Measurements from ENCODE around the gene ZNF280D.
A peak's percentile ranks its signal among the peaks of the same experiment; 100 is the strongest.

ZNF280D gene

DNA sequence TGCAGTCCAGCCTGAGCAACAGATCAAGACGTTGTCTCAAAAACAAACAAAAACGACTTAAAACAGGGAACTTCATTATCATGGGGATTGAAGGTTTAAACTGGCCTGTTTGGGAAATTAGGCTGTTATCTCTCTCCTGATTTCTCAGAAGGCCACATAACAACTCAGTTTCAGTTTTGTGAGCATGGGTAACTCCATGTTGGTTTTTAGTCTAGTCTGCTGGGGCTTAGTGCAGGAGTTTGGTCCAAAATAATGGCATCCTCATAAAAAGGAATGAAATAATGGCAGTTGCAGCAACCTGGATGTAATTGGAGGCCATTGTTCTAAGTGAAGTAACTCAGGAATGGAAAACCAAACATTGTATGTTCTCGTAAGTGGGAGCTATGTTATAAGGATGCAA lies 2.3 kb upstream of the ZNF280D start:
- Histone ChIP-seq H3K9ac (ENCODE audit: low read depth, low read length, poor library complexity) (no peak overlapping the region), H4K8ac (ENCODE audit: low read depth, low read length) (no peak overlapping the region), H2BK12ac (ENCODE audit: low read length) (no peak overlapping the region), H3K79me1 (ENCODE audit: low read depth, low read length) (no peaks in the 10 kb centered on the region), H3K9me3 (replicated peaks in 1 of 2; ENCODE audit: control insufficient read depth in 2 of 2, insufficient read depth in 1 of 2, low read depth in 1 of 2, low read length in 2 of 2) (peaks cover 3 to 6% of the 10 kb centered on the region in 2 donors), H4K91ac (ENCODE audit: low read depth, low read length, poor library complexity) (no peak overlapping the region), H3K27me3 (ENCODE audit: control insufficient read depth in 3 of 3, insufficient read depth in 3 of 3, low read depth in 1 of 3, low read length in 3 of 3) (no peaks in the 10 kb centered on the region), H2AK5ac (ENCODE audit: low read depth, low read length) (no peak overlapping the region), H3K4me2 (ENCODE audit: insufficient read depth, low read length, poor library complexity, severe bottlenecking) (no peak overlapping the region), H3K23ac (ENCODE audit: low read depth, low read length, poor library complexity) (no peak overlapping the region), H3K4ac (ENCODE audit: low read length) (no peak overlapping the region), H2BK120ac (ENCODE audit: low read depth, low read length) (no peak overlapping the region), H3K14ac (ENCODE audit: low read length) (no peak overlapping the region), H2BK15ac (ENCODE audit: low read length) (no peak overlapping the region), H3K27ac (replicated peaks; ENCODE audit: low read length) (no peak overlapping the region), H2BK5ac (ENCODE audit: low read length) (no peak overlapping the region), H2AFZ (ENCODE audit: low read length) (no peak overlapping the region), H3K4me3 (ENCODE audit: low read length in 2 of 2) (no peak overlapping the region), H3K18ac (ENCODE audit: low read length) (no peak overlapping the region), H3K4me1 (ENCODE audit: control insufficient read depth in 2 of 2, insufficient read depth in 1 of 2, low read depth in 1 of 2, low read length in 2 of 2) (peaks cover 0 to 2% of the 10 kb centered on the region in 2 donors), H3K36me3 (replicated peaks in 1 of 2; ENCODE audit: control insufficient read depth in 2 of 2, insufficient read depth in 2 of 2, low read length in 2 of 2) (no peaks in the 10 kb centered on the region)
- WGBS, 2 donors (ENCODE audit: extremely low coverage in 2 of 2, insufficient read length in 2 of 2, insufficient replicate concordance in 1 of 2): no CpG with 5 or more reads among the region's 3 CpGs
- DNase-seq (ENCODE audit: low spot score): no peak

- Histone ChIP-seq H3K14ac (ENCODE audit: low read length) (no peak overlapping the region), H2AFZ (ENCODE audit: low read length) (no peak overlapping the region), H3K23ac (ENCODE audit: low read depth, low read length, poor library complexity) (no peak overlapping the region), H3K18ac (ENCODE audit: low read length) (no peak overlapping the region), H2BK120ac (ENCODE audit: low read depth, low read length) (no peak overlapping the region), H3K9me3 (replicated peaks in 1 of 2; ENCODE audit: control insufficient read depth in 2 of 2, insufficient read depth in 1 of 2, low read depth in 1 of 2, low read length in 2 of 2) (peaks cover 3 to 6% of the 10 kb centered on the region in 2 donors), H2BK5ac (ENCODE audit: low read length) (no peak overlapping the region), H3K36me3 (replicated peaks in 1 of 2; ENCODE audit: control insufficient read depth in 2 of 2, insufficient read depth in 2 of 2, low read length in 2 of 2) (no peaks in the 10 kb centered on the region), H3K4me1 (ENCODE audit: control insufficient read depth in 2 of 2, insufficient read depth in 1 of 2, low read depth in 1 of 2, low read length in 2 of 2) (peaks cover 0 to 2% of the 10 kb centered on the region in 2 donors), H3K9ac (ENCODE audit: low read depth, low read length, poor library complexity) (no peak overlapping the region), H3K4me3 (ENCODE audit: low read length in 2 of 2) (no peak overlapping the region), H4K91ac (ENCODE audit: low read depth, low read length, poor library complexity) (no peak overlapping the region), H2AK5ac (ENCODE audit: low read depth, low read length) (no peak overlapping the region), H2BK12ac (ENCODE audit: low read length) (no peak overlapping the region), H4K8ac (ENCODE audit: low read depth, low read length) (no peak overlapping the region), H2BK15ac (ENCODE audit: low read length) (no peak overlapping the region), H3K4me2 (ENCODE audit: insufficient read depth, low read length, poor library complexity, severe bottlenecking) (no peak overlapping the region), H3K27me3 (ENCODE audit: control insufficient read depth in 3 of 3, insufficient read depth in 3 of 3, low read depth in 1 of 3, low read length in 3 of 3) (no peaks in the 10 kb centered on the region), H3K79me1 (ENCODE audit: low read depth, low read length) (no peaks in the 10 kb centered on the region), H3K27ac (replicated peaks; ENCODE audit: low read length) (no peak overlapping the region), H3K4ac (ENCODE audit: low read length) (no peak overlapping the region)
- no peak for DNase-seq (ENCODE audit: low spot score)
- WGBS, 2 donors (ENCODE audit: extremely low coverage in 2 of 2, insufficient read length in 2 of 2, insufficient replicate concordance in 1 of 2): no CpG with 5 or more reads among the region's 9 CpGs
These were observed 815 bp upstream of the ZNF280D start for GRCh38 chr15:56734013-56734635.

- peak overlapping the region; percentile 9 for H2BK5ac ChIP-seq (ENCODE audit: low read length)
These were observed 498 bp downstream of the ZNF280D start for GRCh38 chr15:56732886-56733135.

DNA sequence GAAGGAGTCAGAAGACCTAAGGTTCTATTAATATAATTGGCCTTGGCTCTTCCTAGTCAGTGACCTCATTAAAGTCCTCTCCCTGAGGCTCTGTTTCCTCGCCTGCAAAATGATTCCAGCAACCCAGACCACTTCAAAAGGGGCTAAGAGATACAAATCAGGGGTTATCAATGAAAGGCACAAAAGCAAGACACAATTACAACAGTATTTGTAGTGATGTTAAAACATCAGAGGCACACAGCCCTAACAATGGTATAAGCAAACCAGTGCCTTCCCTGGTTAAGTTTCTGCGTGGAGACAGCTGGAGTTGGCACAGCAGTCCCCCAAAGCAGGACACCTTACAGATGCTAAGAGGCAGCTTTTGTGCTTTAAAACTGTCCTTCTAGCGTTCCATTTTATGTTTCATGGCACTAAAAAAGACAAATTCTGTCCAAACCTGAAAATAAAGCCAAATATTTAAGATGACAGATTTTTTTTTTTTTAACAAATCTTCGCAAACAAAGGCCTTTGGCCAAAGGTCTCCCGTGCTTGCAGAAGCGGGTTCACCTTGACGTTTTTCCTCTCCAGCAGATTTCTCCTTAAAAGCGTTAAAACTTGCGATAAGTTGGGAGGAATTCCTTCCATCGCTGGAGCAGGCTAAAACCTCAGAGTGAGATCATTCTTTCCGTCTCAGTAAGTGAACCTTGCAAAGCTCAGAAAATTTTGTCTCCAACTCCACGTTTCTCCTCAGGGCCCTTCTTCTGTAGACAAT lies 999 bp downstream of the ZNF280D start:
- Histone ChIP-seq H3K27ac (replicated peaks; ENCODE audit: low read length) (peak overlapping the region; percentile 96), H3K9ac (ENCODE audit: low read depth, low read length, poor library complexity) (no peak overlapping the region), H3K4me1 (ENCODE audit: control insufficient read depth in 2 of 2, insufficient read depth in 1 of 2, low read depth in 1 of 2, low read length in 2 of 2) (peaks cover 0 to 2% of the 10 kb centered on the region in 2 donors), H3K4ac (ENCODE audit: low read length) (no peak overlapping the region), H3K9me3 (replicated peaks in 1 of 2; ENCODE audit: control insufficient read depth in 2 of 2, insufficient read depth in 1 of 2, low read depth in 1 of 2, low read length in 2 of 2) (peaks cover 3 to 6% of the 10 kb centered on the region in 2 donors), H2BK120ac (ENCODE audit: low read depth, low read length) (no peak overlapping the region), H3K4me3 (ENCODE audit: low read length in 2 of 2) (peak overlapping the region in 1 of 2 donors; percentile 77), H2BK15ac (ENCODE audit: low read length) (no peak overlapping the region), H2BK5ac (ENCODE audit: low read length) (no peak overlapping the region), H3K36me3 (replicated peaks in 1 of 2; ENCODE audit: control insufficient read depth in 2 of 2, insufficient read depth in 2 of 2, low read length in 2 of 2) (no peaks in the 10 kb centered on the region), H4K8ac (ENCODE audit: low read depth, low read length) (no peak overlapping the region), H4K91ac (ENCODE audit: low read depth, low read length, poor library complexity) (no peak overlapping the region), H3K27me3 (ENCODE audit: control insufficient read depth in 3 of 3, insufficient read depth in 3 of 3, low read depth in 1 of 3, low read length in 3 of 3) (no peaks in the 10 kb centered on the region), H3K14ac (ENCODE audit: low read length) (no peak overlapping the region), H2AK5ac (ENCODE audit: low read depth, low read length) (no peak overlapping the region), H3K23ac (ENCODE audit: low read depth, low read length, poor library complexity) (no peak overlapping the region), H2BK12ac (ENCODE audit: low read length) (no peak overlapping the region), H3K4me2 (ENCODE audit: insufficient read depth, low read length, poor library complexity, severe bottlenecking) (peak overlapping the region; percentile 82), H3K79me1 (ENCODE audit: low read depth, low read length) (no peaks in the 10 kb centered on the region), H2AFZ (ENCODE audit: low read length) (peak overlapping the region; percentile 29), H3K18ac (ENCODE audit: low read length) (peak overlapping the region; percentile 97)
- DNase-seq (ENCODE audit: low spot score): peak; percentile 20
- no CpG with 5 or more reads among the region's 12 CpGs for WGBS, 2 donors (ENCODE audit: extremely low coverage in 2 of 2, insufficient read length in 2 of 2, insufficient replicate concordance in 1 of 2)

More at GRCh38 chr15:56732886-56733135, 498 bp downstream of the ZNF280D start:
- Histone ChIP-seq H3K18ac (ENCODE audit: low read length) (peak overlapping the region; percentile 97), H3K79me1 (ENCODE audit: low read depth, low read length) (no peaks in the 10 kb centered on the region), H3K9ac (ENCODE audit: low read depth, low read length, poor library complexity) (peak overlapping the region; percentile 80), H3K23ac (ENCODE audit: low read depth, low read length, poor library complexity) (peak overlapping the region; percentile 96), H2BK15ac (ENCODE audit: low read length) (peak overlapping the region; percentile 41), H2BK120ac (ENCODE audit: low read depth, low read length) (no peak overlapping the region), H3K4me1 (ENCODE audit: control insufficient read depth in 2 of 2, insufficient read depth in 1 of 2, low read depth in 1 of 2, low read length in 2 of 2) (peaks cover 0 to 2% of the 10 kb centered on the region in 2 donors), H4K8ac (ENCODE audit: low read depth, low read length) (no peak overlapping the region), H3K4me2 (ENCODE audit: insufficient read depth, low read length, poor library complexity, severe bottlenecking) (peak overlapping the region; percentile 82), H4K91ac (ENCODE audit: low read depth, low read length, poor library complexity) (peak overlapping the region; percentile 34), H2AFZ (ENCODE audit: low read length) (no peak overlapping the region), H3K4me3 (ENCODE audit: low read length in 2 of 2) (peak overlapping the region in 1 of 2 donors; percentile 77), H3K27ac (replicated peaks; ENCODE audit: low read length) (peak overlapping the region; percentile 96), H3K4ac (ENCODE audit: low read length) (no peak overlapping the region), H3K36me3 (replicated peaks in 1 of 2; ENCODE audit: control insufficient read depth in 2 of 2, insufficient read depth in 2 of 2, low read length in 2 of 2) (no peaks in the 10 kb centered on the region), H2BK12ac (ENCODE audit: low read length) (no peak overlapping the region), H3K9me3 (replicated peaks in 1 of 2; ENCODE audit: control insufficient read depth in 2 of 2, insufficient read depth in 1 of 2, low read depth in 1 of 2, low read length in 2 of 2) (peaks cover 3 to 6% of the 10 kb centered on the region in 2 donors), H3K14ac (ENCODE audit: low read length) (no peak overlapping the region), H3K27me3 (ENCODE audit: control insufficient read depth in 3 of 3, insufficient read depth in 3 of 3, low read depth in 1 of 3, low read length in 3 of 3) (no peaks in the 10 kb centered on the region), H2AK5ac (ENCODE audit: low read depth, low read length) (no peak overlapping the region)
- no CpG with 5 or more reads among the region's 8 CpGs for WGBS, 2 donors (ENCODE audit: extremely low coverage in 2 of 2, insufficient read length in 2 of 2, insufficient replicate concordance in 1 of 2)
- no peak for DNase-seq (ENCODE audit: low spot score)
